Smooth muscle cell of the brain vasculature (primary cell): ENCODE data around the gene DLX6.
"Not testable (repeated sequence)": the region's sequence is repeated elsewhere in the genome, so short reads cannot be mapped to it uniquely, and the experiment has no call there.

Experiments used
- DNase-seq: peaks from one replicate; pipeline ENCODE4 v3.0.0-alpha.2; 2012; ENCODE audit warnings: low read depth, low spot score

Gene DLX6

GRCh38 chr7:97021747-97022490, 16.6 kb downstream of the DLX6 start:
- DNase-seq, result no peak

- DNase-seq, result no peak
Observed at GRCh38 chr7:97022491-97023306, 17.3 kb downstream of the DLX6 start.

- DNase-seq, result no peak
Observed at GRCh38 chr7:97024209-97025129, 19.1 kb downstream of the DLX6 start, which contains the start of gene DLX5. Gene DLX5 (minus strand): TSS chr7:97024831. CDS start chr7:97024623, 208 bp downstream.

GRCh38 chr7:97025130-97025499, 19.8 kb downstream of the DLX6 start:
- no peak for DNase-seq

- no peak for DNase-seq
Observed at GRCh38 chr7:97025983-97026714, 20.8 kb downstream of the DLX6 start.

DNA sequence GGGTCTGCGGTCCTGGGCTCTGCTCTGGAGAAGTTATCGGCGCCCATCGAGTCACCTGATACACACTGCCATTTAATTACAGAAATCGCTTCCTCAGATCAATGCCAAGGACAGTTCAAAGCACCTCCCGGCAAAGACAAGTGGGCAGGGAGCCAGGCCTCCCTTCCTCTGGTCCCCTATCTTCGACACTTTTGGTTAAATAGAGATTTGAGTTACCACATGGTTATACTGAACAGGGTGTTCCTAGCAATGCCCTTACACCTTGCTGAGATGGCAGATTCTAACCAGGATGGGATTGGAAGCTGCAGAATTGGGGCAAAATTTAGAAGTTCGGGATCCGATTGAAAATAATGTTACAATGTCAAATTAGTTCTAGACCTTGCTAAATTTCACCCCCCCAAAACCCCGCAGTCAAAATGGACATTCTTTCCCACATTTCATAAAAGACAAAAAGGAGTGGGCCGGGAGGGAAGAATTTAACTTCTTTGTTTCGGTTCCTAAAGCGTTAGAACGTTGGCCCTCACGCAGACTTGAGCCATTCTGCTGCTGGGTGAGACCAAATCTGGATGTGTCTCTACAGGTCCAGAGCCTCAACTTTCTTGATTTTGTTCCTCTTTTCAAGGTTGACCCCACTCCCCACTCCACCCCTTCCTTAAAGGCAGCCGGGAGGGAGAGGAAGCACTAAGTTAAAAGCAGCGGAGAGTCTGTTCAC, 21.5 kb downstream of the DLX6 start:
- DNase-seq, result no peak

- DNase-seq, result peak; percentile 36
Observed at GRCh38 chr7:97027427-97028234, 22.3 kb downstream of the DLX6 start.

- not testable (repeated sequence) for DNase-seq
Observed at GRCh38 chr7:97034213-97034852, 29.0 kb downstream of the DLX6 start.

DNA sequence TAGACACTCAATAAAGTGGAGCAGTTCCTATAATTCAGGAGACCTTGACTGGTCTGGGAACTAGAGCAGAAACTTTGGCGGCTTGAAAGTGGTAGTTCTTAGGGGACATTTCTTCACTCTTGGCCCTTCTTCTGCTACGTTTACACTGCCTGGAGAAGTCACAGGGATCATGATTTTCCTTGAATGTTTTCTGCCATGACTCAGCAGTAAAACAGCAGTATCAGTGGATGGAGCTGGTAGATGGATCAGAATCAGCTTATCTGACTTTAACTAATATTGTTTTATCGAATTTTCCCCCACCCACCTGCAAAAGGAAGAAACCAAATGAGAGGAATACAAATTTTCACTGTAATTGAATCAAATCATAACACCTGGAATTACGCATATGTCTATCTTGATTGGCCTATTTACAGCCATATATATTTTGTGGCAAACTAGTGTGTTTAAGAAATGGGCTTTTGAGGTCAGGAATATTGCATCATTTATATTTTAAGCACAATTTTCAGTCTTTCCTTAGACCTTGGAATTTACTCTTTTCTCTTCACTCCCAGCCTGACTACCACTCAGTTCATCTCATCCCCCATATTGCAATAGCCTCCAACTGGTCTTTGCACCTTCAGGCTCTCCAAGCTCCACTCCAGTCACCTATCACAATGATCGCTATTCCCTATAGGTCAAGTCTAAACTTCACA, 34.2 kb downstream of the DLX6 start:
- no peak for DNase-seq

DNA sequence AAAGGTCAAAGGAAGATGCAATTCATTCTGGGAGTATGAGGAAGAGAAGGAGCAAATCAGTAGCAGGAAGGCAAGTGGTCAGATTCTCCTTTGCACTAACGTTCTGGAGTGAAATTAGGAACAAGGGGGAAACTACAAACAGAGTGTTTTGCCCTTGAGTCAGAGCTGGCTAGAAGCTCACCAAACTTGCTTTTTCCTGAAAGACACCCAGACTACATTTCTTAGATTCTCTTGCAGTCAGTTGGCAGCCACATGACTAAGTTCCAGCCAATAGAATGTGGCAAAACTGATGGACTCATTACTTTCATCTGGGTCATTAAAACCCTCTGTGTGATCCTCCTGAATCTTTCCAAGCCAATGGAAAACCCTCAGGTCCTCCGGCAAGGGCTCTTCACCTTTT, 37.9 kb downstream of the DLX6 start:
- no peak for DNase-seq
